GM18498 (cell line): ENCODE measurements around the gene STARD5.
A peak's percentile ranks its signal among the peaks of the same experiment; 100 is the strongest.

Experiments
- ATAC-seq: cut with Tn5 transposase; IDR thresholded peaks from one replicate; pipeline ENCODE4 v1.9.1; 2021; ENCODE audit warnings: mild to moderate bottlenecking, moderate library complexity; ENCODE audit not compliant: unreplicated experiment

STARD5 gene

DNA sequence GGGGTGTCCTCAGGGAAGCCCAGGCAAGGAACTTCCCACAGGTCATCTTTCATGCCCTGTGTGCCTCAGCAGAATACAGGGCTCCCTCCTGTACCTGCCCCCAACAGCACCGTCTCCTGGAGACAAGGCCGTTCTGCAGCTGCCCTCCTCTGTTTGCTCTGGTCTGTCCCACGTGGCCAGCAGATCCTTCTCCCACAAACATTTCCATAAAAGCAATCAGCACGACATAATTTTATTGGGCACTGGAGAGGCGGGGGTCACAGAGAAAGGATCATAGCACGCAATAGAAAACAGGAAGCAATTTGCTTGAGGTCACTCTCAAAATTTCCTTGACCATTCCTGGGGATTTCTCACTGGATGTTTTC lies 29.4 kb downstream of the STARD5 start:
- ATAC-seq: no peak

DNA sequence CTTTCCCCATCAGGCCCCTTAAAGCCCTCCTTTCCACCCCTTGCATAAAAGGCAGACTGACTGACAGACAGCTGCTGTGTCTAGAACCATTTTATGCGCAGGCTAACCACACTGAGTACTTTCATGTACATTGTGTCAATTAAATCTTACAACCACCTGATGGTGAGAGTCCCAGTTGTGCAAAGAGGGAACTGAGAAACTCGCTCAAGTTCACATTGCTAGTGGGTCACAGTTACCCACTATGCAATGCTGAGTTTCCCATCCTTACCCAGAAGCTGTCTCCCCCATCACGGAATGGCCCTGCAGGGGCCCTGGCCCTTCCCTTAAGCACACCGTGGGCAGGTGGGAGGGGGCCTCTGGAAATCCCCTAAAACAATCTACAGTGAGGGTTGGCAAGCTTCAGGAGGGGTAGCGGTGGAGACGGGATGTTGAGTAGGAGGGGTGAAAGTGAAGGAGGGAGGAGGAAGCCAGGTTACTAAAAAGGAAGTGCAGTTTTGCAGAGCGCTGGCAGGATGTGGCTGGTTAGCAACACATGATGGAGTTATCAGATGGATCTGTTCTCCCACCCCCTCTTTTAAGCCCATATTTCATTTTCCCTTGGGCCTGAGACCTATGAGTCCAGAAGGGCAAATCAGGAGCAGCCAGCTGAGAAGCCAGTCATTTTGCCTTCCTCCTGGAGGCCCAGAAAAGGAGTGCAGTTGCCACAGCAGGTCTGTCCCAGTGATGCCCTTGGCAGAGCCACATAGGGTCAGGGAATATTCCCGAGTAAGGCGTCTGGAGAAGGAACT lies 30.0 kb downstream of the STARD5 start:
- peak; percentile 69 for ATAC-seq

DNA sequence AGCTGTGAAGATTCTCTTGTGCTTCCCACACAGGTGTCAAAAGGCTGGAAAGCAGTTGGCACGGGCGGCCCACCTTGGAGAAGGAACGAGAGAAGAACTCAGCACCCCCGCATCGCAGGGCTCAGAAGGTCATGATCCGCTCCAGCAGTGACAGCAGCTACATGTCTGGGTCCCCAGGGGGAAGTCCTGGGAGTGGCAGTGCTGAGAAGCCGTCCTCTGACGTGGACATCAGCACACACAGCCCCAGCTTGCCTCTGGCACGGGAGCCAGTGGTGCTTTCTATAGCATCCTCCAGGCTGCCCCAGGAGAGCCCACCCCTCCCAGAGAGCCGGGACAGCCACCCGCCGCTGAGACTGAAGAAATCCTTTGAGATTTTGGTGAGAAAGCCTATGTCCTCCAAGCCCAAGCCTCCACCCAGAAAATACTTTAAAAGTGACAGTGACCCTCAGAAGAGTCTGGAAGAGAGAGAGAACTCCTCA lies 31.4 kb downstream of the STARD5 start:
- ATAC-seq: peak; percentile 37

DNA sequence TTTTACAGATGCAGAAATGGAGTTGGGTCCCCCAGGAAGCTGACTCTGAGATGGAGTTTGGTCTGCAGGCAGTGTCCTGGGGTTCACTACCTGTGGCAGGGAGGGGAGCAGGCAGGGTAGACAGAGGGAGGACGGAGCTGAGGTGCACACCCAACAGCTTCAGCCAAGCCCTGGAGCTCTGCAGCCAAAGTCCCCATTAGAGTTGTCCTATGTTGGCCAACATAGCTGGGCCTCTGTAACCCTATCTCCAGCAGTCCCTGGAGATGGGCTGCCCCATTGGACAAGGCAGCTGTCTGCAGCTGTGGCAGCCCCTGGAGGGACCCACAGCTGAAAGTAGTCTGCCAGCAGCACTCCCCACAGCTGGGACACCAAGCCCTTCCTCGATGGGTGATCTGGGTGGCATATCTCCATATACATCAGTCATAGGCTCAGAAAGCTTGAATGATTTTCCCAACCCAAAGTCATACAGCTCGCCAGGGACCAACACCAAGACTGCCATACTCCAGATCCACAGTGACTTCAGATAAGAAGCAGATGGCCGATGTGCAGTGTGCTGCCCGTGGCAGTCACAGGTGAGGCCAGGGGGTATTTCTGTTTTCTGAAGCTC lies 31.9 kb downstream of the STARD5 start:
- ATAC-seq: no peak

DNA sequence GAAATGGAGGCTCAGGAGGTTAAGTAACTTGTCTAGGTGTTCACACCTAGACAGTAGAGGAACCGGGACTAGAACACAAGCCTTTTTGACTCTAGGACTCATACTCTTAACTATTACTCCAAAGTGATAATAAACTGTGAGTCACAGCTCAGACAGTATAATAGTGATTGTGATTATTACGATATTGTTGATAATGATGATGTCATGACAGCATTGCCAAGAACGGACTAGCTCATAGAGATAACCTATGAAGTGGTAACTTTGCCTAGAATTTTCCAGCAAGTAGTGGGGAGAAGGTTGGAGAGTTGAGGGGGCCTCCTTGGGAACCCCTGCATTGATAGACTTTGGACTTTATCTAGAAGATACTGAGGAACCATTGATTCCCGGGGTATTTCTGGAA lies 34.0 kb downstream of the STARD5 start:
- ATAC-seq: no peak

DNA sequence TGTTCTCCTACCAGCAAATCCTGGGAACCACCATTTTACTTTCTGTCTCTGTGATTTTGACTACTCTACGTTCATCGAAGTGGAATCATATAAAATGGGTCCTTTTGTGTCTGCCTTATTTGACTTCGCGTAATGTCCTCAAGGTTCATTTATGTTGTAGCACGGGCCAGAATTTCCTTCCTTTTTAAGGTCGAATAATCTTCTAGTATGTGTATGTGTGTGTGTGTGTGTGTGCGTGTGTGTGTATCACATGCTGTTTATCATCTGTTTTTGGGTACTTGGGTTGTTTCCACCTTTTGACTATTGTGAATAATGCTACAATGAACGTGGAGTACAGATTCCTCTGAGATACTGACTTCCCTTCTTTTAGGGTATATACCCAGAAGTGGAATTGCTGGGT lies 35.3 kb downstream of the STARD5 start:
- no peak for ATAC-seq

DNA sequence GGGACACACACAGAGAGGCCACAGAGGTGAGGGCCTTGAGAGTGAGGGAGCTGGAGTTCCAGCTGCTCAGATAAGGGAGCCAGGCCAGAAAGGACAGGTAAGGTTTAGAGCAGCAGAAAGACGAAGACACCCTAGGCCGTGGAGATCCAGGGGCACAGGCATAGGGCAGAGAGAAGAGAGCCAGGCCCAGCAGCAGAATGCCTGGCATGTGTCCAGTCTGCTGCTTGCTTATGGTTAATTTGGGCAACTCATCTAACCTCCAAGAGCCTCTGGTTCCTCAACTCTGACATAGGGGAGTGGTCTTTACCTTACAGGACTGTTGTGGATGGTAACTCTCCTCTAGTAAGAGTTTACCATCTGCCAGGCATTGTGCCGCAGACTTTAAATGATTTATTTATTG lies 35.9 kb downstream of the STARD5 start:
- ATAC-seq: no peak

DNA sequence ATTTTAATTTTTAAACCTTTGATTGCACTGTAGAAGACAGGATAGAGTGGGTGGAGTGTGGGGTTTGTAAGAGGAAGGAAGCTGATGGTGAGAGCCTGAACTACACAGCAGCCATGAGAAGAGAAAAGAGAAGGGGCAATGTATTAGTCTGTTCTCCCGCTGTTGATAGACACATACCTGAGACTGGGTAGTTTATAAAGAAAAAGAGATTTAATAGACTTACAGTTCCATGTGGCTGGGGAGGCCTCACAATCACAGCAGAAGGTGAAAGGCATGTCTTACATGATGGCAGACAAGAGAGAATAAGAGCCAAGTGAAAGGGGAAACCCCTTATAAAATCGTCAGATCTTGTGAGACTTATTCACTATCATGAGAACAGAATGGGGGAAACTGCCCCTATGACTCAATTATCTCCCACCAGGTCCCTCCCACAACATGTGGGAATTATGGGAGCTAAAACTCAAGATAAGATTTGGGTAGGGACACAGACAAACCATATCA lies 37.3 kb downstream of the STARD5 start:
- peak; percentile 51 for ATAC-seq

DNA sequence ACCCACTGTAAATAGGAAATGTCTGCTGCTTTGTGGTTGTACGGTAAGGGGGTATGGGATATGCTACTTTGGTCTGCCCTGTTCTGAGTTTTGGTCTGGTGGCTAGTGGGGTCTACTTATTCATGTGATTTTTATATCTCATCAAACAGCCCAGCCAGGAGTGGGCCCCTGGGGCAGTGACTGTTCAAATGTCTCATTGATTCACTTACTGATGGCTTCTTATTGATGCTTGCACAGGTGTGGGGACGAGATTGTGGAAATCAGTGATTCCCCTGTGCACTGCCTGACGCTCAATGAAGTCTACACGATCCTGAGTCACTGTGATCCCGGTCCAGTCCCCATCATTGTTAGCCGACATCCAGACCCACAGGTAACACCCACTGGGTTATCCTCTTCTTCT lies 38.5 kb downstream of the STARD5 start:
- ATAC-seq: no peak

DNA sequence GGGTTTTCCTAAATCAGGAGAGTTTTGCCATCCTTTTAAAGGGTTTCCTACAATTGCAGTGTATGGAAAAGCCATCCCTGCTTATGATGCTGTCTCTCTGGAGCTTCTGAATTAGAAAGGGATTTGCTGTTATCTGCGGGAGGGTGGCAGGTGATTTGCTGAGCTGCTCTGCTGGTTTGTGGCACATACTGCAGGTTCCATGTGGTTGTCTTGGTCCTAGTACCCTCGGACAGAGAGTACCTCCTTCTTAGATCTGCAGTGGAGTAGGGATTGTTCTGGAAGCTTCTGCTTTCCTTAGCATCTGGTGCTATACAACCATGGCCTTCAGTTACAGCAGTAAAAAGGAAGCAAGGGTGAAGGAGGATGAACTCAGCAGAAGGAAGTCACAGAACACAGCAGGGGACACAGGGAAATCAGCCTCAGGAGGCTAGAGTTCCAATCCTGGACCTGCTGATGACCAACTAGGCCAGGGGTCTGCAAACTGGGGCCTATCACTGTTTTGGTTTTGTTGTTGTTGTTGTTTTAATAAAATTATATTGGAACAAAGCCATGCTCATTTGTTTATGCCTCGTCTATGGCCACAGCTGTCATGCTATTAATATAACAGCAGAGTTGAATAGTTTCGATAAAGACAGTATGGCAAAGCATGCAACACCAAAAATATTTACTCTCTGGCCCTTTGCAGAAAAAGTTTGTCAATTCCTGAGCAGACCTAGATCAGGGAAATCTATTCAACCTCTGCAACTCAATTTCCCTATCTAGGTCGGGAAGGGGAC lies 39.5 kb downstream of the STARD5 start:
- ATAC-seq: peak; percentile 58

DNA sequence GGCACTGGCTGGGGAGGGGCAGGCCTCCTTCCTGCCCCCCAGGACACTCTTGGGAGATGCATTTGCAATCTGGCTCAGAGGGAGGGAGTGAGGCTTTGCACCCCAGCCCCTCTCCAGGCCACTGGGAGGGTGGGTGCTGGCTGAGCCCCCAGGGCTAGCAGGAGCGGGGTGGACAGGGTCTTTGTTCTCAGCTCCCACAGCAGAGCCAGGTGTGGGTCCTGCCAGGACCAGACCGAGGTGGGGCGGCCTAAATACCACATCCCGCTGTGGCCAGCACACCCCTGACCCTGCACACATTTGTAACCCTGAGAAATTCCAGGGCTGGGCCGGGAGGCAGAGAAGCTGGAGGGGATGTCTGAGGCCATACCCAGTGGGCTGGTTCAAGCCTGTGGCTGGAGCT lies 41.0 kb downstream of the STARD5 start:
- ATAC-seq: no peak

DNA sequence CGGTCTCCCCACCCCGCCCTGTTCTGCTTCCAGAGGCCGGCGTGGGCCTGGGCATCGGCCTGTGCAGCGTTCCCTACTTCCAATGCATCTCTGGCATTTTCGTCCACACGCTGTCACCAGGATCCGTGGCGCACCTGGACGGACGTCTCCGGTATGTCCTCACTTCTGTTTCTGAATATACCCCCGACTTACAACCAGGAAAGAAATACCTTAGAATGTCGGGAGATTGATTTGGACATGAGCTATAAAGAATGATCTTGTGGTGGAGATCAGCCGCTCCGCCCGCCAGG lies 41.4 kb downstream of the STARD5 start:
- no peak for ATAC-seq

DNA sequence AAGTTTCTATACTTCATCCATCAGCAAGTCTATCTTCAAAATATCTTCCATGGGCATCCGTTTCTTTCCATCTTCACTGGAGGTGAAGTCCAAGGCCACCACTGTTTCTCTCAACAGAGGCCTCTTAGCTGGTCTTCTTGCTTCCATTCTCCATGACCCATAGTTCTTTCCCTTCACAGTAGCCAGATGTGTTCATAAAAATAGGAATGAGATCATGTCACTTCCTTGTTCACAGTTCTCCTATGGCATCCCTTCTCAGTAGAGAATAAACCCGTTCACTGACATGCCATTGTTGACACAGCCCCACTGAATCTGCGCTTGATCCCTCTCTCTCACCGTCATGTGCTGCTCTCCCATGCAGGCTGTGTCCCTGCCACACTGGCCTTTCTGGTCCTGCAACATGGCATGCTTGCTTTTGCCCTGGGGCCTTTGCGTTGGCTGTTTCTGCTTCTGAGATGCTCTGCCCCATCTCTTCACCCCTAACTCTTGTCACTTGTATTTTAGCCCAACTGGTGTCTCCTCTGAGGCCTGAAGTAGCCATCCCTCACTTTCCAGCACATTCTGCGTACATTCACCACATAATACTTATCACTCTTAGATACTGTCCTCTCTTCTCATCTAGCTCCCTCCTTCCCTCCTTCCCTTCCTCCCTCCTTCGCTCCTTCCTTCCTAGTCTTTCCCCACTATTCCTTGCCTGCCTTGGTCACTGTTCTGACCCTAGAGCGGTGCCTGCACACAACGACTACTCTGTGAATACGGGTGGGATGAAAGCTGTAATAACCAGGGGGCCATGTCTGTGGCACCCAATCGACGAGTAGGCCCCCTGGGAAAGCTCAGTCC lies 42.0 kb downstream of the STARD5 start:
- no peak for ATAC-seq

DNA sequence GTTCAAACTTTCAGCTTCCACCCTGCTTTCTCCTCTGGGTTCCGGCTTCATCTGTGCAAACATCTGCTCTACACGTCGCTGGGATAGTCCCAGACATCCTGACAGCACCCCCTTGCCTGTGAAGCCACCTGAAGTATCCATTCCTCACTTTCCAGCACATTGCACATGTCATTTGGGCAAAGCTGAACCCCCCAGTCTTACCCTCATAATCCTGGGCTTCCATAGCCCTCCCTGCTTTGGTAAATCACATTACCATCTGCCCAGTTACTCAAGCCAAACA lies 42.5 kb downstream of the STARD5 start:
- ATAC-seq: no peak

DNA sequence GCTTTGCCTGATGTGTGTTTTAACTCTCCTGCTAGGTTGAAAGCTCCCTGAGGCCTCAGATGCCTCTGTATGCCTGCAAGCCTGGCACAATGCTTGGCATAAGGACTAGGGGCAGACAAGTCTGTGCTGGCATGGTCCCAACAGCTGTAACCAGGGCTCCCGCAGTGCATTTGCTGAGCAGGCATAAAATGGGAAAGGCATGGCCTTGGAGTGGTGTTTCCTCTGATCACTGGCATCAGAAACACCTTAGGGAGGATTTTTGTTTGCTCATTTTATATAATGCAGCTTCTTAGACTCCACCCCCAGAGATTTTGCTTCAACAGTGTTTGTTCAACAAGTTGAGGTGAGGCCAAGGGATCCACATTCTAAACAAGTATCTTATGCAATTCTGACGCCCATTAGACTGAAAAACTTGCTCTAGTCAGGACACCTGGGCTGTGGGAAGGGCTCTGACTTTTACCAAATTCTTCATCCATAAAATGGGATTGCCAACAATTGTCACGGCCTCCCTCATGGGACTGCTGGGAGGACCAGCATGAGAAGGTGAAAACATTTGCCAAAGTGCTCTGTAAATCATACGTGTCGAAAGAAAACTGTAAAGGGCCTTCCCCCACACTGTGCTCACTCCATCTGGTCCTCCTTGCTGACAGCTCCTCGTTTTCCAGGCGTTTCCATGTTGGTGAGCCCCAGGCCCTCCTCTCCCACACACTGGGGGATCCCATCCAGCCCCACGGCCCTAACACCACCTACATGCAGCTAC lies 43.1 kb downstream of the STARD5 start:
- ATAC-seq: no peak

DNA sequence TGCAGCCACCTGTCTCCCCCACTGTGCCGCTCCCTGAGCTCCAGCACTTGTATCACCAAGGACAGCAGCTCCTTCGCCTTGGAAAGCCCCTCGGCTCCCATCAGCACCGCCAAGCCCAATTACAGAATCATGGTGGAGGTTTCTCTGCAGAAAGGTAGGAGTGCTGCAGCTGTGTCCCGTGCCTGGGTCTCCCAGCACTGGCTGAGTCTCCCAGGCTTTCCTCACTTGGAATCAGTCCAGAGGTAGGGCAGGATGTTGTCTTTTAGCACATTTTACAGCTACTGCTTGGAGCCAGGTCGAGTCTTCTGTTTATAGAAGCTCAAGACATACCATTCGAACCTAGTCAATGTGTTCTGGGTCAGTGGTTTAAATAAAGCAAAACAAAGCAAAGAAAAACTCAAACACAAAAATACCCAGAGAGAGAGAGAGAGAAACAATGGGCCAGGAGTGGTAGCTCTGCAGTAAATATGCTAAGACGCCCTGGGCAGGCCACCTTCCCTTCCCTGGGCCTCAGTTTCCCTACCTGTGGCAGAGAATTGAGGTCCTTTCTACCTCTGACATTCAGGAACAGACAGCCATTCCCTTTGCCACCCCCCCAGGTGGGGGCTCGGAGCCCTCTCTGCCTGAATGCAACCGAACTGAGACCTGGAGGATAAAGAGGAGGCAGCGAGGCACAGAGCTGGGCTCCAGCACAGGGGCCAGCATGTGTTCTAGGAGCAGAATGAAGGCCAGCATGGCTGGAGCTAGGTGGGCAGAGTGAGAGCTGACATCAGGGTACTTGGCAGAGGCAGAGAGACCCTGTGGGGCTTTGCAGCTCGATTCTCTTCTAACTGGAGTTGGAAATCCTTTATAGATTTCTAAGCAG lies 44.1 kb downstream of the STARD5 start:
- ATAC-seq: no peak

DNA sequence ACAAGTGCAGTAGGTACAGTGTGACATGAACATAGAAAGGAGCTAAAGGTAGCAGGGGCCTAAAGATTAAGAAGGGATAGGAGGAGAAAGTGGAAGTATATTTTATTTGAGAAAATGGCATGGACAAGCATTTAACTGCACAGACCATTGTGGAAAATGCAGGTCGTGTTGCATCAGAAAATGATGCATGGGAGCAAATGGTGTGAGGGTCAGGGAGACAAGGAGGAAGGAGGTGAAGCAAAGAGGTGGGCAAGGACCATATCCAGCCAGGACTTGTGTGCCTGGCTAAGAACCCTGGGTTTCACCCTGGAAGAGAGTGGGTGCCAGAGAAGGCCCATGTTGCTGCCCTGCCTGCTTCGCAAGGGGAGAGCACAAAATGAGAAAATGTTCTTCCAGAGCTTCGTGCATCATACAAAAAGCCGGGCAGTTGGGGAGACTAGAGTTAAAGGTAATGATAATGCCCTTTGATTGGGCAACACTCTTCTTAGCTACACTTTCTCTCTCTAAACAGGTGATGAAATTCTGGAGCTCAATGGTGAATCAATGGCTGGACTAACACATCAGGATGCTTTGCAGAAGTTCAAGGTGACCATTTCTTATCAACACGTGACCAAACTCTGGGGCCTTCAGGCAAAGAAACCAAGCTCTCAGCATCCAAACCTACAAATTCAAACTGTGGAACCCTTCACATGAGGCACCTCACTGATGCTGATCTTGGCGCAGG lies 45.5 kb downstream of the STARD5 start:
- ATAC-seq: no peak

DNA sequence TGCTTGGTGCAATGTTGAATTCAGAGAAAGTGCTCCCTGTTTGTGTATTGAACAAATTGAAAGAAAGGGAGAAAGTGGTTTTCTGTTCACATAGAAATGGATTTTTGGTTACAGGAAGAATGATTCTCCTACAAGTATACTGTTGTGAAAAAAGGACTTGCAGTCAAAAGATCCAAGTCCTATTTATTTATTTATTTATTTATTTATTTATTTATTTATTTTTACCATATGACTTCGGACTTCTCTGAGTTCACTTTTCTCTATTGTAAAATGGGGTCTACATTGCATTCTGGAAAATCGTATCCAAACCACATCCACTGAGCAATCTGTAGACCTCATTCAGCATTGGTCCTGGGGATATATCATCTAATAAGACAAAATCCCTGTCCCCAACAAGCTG lies 46.1 kb downstream of the STARD5 start:
- no peak for ATAC-seq

DNA sequence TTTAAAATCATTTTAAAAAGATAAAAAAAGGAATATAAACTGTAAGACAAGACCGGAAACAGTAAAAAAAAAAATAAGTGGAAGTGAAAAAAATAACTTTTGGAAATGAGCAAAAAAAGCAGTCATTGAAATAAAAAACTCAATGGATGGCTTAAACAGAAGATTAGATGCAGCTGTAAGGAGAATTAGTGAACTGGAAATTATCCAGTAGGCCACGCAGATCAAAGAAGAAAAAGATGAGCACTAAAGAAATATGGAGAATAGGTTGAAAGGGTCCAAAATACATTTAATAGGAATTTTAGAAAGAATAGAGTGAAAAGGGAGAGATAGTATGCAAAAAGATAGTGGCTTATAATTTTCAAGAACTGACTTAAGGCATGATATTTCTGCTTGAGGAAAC lies 47.0 kb downstream of the STARD5 start:
- no peak for ATAC-seq
